ENCODE measurements around the gene CNTNAP5.

GRCh38 chr2:124886216-124886615 lies 861.1 kb downstream of the CNTNAP5 start:
- no peak for TF ChIP-seq RAD21 (IDR thresholded peaks at IDR 0.05; ENCODE audit: low read length)
- TF ChIP-seq CTCF (conservative IDR thresholded peaks at IDR 0.05; ENCODE audit: low read depth, low read length): no peak
- no peak for TF ChIP-seq MAFK (IDR thresholded peaks at IDR 0.05; ENCODE audit: low read depth, low read length)
- TF ChIP-seq CHD1 (IDR thresholded peaks at IDR 0.05; ENCODE audit: low read depth, low read length): no peak
- no peak for TF ChIP-seq POLR2A (IDR thresholded peaks at IDR 0.05; ENCODE audit: low read depth, low read length)
- no peak for TF ChIP-seq RFX5 (IDR thresholded peaks at IDR 0.05; ENCODE audit: low read depth, low read length)
- no peak for TF ChIP-seq CEBPB (IDR thresholded peaks at IDR 0.05; ENCODE audit: low read depth, low read length)
- no peak for TF ChIP-seq BHLHE40 (IDR thresholded peaks at IDR 0.05; ENCODE audit: low read depth, low read length)
- no peak for TF ChIP-seq USF2 (IDR thresholded peaks at IDR 0.05; ENCODE audit: low read depth, low read length)
- TF ChIP-seq FOS (IDR thresholded peaks at IDR 0.05; ENCODE audit: low read depth, low read length): no peak
- TF ChIP-seq MXI1 (IDR thresholded peaks at IDR 0.05; ENCODE audit: borderline replicate concordance, low read depth, low read length): no peak
- TF ChIP-seq ELK1 (IDR thresholded peaks at IDR 0.05; ENCODE audit: borderline replicate concordance, low read depth, low read length): no peak
- TF ChIP-seq SMC3 (IDR thresholded peaks at IDR 0.05; ENCODE audit: low read depth, low read length): no peak
- TF ChIP-seq NFE2L2 (IDR thresholded peaks at IDR 0.05; ENCODE audit: low read depth, low read length): no peak

Measured in IMR-90 (cell line).